HG03571 (cell line): ENCODE data around the gene AGAP4.
"Not testable (repeated sequence)": the region's sequence is repeated elsewhere in the genome, so short reads cannot be mapped to it uniquely, and the experiment has no call there.

Experiments used
- ATAC-seq: cut with Tn5 transposase; IDR thresholded peaks from one replicate; pipeline ENCODE4 v1.9.1; 2021; ENCODE audit not compliant: unreplicated experiment

The AGAP4 gene

DNA sequence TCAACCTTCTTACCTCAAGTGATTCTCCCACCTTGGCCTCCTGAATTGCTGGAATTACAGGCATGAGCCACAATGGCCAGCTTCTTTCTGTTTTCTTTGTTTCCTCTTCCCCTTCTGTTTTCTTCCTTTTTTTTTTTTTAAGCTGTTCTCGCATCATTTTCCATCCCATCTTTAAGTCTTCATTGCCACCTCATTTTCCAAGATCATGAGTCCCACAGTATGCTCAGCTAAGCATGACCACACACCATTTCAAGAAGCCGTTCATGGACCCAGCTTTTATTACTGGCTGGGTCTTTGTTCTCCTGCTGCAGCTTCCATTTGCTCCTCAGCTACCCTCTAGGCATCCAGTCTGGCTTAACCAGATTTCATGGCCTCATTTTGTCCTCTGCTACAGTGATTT is 52.5 kb downstream of the AGAP4 start:
- ATAC-seq, result not testable (repeated sequence)

DNA sequence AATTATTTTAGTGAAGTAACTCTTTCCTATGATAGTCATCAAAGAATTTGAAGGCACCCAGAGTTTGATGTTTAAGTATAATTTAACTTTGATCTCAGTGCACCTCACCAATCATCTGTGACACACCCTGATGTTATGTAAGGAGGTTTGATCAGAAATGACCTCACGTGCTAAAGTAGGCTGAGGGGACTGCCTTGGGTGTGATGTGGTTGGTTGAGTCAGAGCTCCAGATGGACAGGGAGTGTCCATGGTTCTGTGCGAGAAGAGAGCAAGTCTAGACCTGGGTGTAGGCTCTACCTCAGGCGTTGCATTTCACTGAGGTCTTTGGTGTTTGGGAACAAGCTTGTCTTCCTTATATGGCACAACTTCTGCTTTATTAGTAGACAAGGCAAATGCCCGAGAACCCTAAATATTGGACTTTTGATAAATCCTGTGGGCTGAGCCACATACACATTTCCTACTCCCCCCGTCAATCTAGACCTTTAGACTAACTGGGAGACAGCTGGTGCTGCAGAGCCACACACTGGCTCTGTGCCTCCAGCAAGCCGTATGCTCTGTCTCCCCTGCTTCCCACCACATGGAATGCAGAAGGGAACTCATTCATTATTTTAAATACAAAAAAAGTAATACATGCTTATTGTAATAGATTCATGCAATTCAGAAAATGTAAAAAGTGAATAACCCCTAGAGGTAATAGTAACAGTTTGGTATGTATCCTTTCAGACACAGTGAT is 56.4 kb downstream of the AGAP4 start:
- not testable (repeated sequence) for ATAC-seq

- not testable (repeated sequence) for ATAC-seq
These were observed 57.3 kb downstream of the AGAP4 start for GRCh38 chr10:45789991-45790390.

GRCh38 chr10:45787212-45787741 is 60.0 kb downstream of the AGAP4 start:
- not testable (repeated sequence) for ATAC-seq

DNA sequence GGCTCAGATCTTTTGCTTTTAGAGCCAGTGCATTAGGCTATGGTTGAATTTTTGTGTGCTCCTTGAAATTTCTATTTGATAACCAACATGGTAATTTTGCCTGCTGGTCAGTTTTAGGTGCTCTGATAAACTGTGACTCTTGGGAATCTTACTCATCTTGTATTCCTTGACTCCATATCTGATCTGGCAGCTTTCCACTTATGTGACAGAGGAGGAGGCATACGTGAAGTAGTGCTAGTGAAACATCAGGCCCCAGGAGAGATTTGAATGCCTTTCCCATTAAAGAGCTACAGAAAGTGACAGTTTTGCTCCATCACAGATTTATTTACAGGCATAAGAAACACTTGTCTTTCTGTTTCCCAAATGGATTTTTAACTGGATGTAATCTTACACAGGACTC is 61.1 kb downstream of the AGAP4 start:
- not testable (repeated sequence) for ATAC-seq
